SH-SY5Y (cell line): Measurements from ENCODE around the gene KCNQ1OT1.

Experiments
- GATA2 ChIP-seq: IDR thresholded peaks from 2 replicates; pipeline ENCODE4 v1.6.1; 2011; ENCODE audit warnings: mild to moderate bottlenecking, low read depth, low read length
- GATA3 ChIP-seq: IDR thresholded peaks from 2 replicates; pipeline ENCODE4 v1.6.1; 2011; ENCODE audit warnings: low read depth, mild to moderate bottlenecking, low read length, moderate library complexity

- TF ChIP-seq GATA2 (no peak), GATA3 (no peak)
Measured at GRCh38 chr11:2589538-2589934, 110.3 kb downstream of the KCNQ1OT1 start.
